HG03045 (cell line): ENCODE measurements around the gene PIGS.
"Not testable (repeated sequence)": the region's sequence is repeated elsewhere in the genome, so short reads cannot be mapped to it uniquely, and the experiment has no call there.

Source experiments
- ATAC-seq: cut with Tn5 transposase; IDR thresholded peaks from one replicate; pipeline ENCODE4 v1.9.1; 2021; ENCODE audit warnings: mild to moderate bottlenecking, moderate library complexity; ENCODE audit not compliant: unreplicated experiment

The PIGS gene

DNA sequence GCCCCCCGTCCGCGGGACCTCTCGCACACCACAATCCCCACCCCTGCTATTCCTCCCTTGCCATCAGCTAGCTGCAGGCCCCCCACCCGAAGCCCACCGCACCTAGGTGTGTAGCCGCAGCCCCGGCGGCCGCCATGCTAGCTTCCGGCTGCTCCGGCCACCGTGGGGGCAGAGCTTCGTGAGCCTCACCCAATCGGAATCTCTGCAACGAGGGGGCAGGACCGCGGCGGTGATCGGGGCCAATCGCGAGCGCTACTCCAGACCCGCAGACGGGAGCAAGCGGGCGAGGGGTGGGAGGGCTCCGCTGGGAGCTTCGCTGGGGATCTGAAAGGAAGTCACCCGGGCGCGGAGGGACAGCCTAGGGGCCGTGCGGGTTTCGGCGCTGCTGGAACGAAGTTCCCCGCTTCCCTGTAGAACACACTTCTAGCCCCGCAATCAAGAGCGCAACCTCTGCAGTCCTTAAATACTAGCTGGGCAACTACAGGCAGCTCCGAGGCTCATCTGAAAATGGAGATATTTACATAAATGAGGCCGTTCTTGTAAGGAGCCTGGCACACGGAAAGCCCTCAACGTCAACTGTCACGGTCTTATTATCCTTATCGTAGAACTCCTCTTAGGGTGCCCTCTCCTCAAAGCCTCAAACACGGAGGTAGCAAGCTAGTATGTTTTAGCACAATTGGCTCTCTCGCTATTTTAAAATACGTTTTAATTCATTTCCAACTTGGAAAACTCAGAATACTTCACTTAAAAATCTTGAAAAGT lies at the start of gene PIGS:
TSS of gene PIGS (minus strand) at position 164 of the 762 bp plus-strand sequence. CDS start at position 136, 28 bp downstream.
- peak; percentile 90 for ATAC-seq

DNA sequence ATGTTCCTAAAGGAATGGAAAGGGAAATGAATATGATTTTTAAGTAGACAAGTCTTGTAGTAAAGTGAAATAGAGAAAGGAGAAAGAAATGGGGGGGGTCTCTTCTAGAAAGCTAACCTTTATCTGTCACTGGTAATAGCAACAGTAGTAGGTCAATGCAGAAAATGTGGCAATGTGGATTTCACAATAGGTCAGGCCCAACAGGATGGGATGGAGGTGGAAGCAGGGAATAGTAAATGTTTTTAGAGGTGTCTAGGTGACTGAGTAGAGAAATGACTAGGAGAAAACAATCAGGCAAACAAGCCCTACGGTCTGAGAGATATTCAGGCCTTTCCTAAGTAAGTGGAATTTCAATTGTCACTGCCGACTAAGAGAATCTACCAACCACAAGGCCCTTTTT lies 48.7 kb upstream of the PIGS start:
- no peak for ATAC-seq

DNA sequence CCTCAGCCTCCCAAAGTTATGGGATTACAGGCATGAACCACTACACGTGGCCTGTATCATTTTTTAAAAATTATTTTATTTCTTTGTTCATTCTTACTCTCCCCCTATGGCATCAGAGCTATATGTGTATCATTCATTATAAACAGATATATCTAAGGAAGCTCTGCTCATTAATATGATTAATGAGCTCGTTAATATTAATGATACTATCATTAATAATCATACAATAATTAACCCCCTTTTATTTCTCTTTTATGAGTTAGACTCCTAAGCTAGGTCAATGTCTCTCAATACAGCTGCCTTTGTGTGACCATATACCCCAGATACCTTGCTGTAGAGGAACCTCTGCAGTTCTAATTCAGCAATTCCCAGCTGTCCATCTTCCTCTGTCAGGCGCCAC lies 47.1 kb upstream of the PIGS start:
- ATAC-seq = no peak

DNA sequence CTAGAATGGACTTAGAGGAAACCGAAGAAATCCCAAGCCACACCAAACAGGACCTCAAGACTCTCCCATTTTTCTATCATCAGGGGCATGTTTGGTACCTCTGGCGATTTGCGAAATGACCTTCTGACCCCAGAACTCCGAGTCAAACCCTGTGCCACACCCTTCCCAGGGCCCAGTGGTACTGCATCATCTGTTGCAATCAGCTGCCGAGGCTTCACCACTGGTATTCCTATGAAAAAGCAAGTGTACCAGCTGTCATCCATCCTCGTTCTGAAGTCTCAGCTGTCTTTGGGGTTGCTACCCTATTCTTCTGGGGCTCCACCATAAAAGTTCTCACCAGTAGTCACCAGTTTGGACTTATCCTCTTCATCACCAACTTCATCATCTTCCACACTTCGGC lies 45.0 kb upstream of the PIGS start:
- no peak for ATAC-seq

DNA sequence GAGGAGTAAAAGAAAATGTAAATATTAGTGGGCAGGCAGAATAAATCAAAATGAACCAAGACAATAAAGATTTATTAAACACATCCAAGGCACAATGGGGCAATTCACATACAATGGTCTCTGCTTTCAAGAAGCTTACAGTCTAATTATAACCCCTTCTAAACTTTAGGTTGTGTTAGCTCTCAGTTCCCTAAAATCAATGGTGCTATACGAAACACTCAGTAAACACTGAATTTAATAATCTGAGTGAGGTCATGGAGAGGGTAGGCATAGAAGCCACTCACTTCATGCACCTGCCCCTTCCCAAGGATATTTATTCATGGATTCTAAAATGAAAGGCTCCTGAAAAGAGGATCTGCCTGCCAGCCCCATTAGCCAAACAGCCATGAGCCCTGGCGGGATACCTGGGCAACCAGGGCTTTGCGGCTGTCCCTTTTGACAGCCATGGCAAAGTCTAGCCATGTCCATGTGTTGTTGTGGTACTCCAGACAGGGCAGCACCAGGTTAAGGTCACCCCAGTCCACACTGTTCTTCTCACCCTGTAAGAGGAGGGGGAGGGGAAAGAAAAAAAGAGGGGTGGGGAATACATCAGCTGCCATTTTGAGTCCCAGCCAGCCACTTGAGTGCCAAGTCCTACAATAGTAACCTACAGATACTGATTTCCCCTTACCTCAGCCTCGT lies 44.1 kb upstream of the PIGS start:
- ATAC-seq = no peak

DNA sequence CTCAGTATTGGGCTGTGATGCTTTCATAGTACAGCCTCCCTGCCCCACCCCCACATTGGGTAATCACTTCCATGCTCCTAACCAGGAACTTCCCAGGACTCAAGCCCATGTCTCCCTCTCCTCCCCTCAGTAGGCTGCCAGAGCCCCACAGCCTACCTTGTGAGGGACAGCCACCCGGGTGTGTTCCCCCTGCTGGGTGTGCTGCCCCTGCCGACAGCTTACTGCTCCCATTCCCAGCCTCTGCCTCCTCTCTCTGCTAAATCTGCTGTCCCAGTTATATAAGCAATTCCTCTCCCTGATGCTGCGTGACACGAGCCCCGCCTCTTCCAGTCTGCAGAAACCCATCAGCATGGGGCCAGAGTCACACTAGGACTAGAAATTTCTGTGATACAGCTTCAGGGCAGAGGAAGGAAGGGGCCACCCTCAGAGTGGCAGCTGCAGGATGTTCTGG lies 42.6 kb upstream of the PIGS start, which contains the start of gene RSKR:
TSS of gene RSKR (minus strand) at position 255 of the 451 bp plus-strand sequence. CDS start at position 231, 24 bp downstream.
- no peak for ATAC-seq

DNA sequence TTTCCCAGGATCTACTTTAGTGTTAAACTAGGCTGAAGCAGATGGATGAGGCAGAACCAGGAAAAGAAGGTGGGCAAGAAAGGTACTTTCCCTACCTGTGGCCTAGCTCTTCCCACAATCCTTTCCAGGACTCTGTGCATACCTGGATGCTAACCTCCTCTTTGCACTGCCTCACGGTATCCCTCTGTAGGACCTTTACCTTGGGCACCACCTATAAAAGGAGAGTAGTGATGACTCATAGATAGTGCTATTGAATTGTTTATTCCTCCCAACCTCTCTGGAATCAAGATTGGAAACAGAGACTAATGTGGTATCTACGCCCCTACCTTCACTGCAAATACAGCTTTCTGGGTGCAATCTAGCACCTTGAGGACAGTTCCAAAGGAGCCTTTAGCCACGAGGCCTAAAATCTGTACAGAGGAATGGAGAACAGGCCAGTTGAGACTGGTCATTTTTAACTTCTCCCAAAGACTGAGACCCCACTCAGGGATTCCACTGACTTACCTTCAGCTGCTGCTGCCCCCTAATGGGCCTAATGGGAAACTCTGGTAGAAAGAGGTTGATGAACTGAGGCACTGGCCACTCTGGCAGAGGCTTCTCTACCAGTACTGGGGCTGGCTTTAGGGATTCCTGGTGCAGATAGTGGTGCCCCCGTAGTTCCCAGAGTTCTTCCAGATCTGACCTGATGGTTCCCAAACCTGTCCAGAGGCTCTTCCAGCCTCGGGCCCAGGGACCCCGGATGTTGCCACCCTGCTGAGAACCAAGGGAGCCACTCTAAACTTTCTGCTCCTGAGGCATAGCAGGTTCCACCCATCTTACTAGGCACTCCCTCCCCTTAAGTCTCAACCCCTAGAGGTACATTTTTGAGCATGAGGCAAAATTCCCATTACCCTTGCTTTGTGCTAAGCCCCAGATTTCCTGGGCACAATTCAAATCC lies 41.9 kb upstream of the PIGS start:
- no peak for ATAC-seq

DNA sequence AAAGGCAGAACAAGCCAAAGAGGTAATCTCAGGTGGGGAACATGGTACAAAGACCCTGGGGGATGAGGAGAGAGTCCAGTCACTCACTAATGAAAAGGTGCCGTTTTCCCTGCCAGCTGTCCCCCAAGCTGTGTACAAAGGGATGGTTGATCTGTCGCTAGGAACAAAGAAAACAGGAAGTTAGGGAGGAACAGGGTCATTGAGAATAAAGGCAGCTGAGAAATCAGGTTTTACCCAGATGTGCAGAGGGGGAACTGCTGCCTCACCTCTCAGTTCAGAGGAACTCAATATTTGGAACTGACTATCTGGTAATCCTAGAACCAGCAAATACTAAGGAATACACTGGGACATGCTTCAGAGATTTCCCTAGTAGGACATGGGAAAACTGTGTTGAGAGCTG lies 41.2 kb upstream of the PIGS start:
- no peak for ATAC-seq

DNA sequence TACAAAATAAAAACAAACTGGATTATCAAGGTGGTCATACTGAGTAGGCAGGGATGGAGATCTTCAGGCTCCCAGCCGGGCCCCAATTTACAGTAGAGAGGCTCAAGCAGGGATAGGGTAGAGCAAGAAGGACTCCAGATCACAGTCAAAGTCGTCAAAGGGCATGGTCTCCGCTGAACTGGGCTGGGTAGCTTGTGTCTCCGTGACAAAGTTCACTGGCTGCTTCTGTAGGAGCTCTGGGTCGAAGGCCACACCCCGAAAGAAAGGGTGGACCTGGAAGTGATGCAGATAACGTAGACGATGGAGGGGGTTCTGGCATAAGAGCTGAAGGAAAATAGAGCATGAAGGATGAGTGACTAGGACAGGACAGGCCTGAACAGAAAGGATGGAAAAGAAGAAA lies 39.1 kb upstream of the PIGS start:
- ATAC-seq = no peak

DNA sequence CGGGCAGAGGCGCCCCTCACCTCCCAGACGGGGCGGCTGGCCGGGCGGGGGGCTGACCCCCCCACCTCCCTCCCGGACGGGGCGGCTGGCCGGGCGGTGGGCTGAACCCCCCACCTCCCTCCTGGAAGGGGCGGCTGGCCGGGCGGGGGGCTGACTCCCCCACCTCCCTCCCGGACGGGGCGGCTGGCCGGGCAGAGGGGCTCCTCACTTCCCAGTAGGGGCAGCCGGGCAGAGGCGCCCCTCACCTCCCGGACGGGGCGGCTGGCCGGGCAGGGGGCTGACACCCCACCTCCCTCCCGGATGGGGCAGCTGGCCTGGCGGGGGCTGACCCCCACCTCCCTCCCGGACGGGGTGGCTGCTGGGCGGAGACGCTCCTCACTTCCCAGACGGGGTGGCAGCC lies 32.7 kb upstream of the PIGS start:
- not testable (repeated sequence) for ATAC-seq

DNA sequence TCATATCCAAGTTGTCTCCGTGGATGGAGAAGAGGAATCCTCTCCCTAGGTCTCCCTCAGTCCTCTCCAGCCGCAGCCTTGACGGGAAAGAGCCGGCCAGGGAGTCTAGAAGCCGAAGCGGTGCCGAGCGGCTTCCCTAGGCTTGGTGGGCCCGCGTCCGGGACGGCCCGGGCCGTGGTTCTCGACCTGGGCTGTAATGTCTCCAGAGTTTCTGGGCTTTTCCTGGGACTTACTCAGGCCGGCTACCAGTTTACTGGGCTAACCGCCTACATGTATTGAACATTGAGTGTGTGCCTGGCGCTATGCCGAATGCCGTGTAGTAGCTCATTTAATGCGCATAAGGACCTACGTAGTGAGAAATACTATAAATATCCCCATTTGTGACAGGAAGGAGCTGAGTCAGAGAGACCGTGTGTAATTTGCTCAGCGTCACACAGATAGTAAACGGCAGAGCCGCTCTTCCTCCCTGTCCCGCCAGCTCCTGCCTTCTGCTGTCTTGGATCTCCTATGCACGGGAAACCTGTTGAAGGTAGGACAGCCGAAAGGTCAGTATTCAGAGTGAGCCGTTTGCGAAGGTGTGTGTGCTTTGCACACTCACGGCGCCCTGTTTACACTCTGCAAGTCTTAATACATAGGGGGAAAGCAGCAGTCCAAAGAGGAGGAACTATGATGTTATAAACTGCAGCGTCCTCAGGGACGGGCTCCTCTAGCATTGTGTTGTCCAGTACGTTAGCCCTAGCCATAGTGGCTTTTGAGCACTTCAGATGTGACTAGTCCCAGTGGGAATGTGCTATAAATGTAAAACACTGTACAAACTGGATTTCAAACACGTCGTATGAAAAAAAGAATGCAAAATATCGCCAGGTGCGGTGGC lies 28.2 kb upstream of the PIGS start:
- peak; percentile 41 for ATAC-seq

DNA sequence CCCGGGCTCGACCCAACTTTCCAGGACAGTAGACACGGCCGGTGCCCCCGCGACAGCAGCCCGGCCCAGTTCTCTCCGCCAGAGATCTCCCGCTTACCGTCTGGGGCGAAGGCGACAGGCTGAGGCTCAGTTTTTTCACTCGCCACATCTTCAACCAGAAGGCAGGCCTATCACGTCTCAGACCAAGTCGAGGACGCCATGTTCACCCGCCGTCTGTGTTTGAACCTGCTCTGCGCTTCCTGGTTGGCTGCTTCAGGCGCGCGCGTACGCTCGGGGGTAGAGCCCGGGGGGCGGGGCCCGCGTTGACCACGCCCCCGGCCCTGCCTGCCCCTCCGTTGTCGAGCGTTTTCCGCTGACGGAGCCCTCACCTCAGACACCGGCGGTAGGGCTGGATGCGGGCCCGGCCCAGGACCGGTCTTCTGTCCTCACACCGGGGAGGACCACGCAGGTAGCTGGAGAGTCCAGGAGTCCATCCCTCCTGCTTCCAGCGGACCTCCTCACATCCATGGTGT lies 27.5 kb upstream of the PIGS start, which contains the start of gene SPAG5:
TSS of gene SPAG5 (minus strand) at position 227 of the 512 bp plus-strand sequence. CDS start at position 148, 79 bp downstream.
- ATAC-seq = peak; percentile 76

DNA sequence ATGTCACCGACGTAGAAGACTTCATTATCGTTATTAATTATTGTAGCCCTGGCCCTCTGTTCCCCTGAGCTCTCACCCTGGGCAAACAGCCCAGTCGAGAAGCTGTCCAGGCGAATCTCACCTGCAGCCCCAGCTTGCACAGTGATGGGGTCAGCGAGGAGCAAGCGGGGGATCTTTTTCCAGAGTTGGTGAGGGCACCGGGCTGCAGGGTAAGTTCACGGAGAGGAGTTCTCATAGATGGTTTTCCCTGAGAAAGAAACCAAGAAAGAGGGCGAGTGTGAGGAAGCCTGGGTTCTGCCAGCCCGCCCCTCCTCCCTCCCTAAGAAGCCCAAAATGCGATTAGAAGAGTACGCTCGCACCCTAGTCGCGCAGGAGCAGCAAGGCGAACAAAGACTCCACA lies 27.1 kb upstream of the PIGS start:
- ATAC-seq = no peak

DNA sequence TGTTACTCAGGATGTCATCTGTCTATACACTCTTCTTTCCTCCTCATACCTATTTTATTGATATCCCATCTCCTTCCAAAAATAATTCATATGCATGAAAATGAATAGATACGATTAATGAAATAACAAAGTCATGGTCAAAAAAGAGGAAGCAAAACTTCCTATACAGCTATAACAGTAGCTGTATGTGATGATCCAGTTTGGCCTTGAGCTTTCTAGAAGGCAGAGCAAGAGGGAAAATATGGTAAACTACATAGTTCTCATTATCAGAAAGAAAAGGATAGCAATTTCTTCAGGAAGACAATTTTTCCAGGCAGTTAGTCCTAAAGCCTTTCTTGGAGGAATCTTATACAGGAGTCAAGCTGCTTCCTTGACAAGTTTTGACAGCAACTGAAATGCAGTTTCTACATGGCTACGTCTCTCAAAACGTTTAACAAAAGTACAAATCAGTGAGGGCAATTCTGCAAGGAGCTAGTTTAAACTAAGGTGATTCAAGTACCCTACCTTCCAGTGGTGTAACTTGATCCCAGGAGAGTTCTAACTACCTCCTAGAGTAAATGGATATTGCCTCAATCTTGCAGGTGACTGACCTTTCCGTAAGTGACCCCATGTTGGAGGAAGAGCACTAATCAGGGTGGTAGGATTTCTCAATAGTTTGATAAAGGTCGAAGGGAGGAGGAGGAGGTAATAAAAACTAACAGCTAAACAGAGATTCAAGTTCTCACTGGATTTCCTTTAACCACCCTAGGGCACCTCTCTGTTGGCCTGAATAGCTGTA lies 26.5 kb upstream of the PIGS start:
- no peak for ATAC-seq

DNA sequence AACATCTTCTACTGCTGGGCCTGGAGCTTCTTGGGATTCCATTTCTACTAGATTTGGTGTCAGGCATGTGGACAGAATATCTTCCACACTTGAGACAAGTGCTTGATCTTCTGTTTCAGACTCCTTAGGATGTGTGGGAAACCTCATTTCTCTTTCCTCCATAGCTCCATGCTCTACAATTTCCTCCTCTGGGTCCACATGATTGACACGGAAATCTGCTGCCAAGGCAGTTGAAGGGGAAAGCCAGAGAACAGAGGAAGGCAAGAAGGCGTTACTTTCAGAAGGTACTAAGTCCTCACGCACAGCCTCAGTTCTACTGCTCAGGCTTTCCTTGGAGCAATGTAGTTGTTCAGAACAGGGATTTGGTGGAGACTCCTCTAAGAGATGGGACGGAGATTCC lies 20.9 kb upstream of the PIGS start:
- no peak for ATAC-seq

DNA sequence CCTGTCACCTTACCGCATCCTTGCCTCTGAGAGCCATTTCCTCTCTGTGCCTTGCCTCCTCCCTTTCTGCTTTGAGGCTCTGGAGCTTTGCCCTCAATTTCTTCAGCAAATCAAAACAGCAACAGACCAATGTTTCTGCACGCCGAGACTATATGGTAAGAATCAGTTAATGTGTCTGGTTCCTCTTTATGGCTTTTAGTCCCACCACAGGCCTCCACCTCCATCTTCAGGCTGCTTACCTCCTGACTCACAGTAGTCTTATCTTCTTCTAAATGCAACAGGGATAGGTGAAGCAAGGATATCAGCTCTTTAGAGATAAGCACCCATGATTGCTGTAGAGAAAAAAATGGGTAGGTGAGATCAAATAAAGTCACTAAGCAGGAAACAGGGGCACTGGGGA lies 14.5 kb upstream of the PIGS start:
- no peak for ATAC-seq

DNA sequence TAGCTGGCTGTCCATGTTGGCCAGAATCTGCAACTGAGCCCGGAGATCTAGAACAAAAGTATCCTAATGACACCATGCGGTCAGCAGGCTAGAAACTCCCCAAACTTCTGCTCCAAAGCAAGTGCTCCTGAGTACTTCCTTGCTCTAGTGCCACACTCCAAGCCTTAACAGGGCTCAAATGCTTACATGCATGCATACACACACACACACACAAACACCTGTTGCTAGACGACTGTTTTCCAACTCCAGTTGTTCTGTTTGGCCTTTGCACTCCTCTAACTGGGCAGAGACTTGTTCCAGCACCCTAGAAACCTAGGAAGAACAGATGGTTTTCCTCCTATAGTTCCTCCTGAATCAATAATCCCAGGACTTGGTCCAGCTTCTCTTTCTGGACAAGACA lies 13.1 kb upstream of the PIGS start:
- no peak for ATAC-seq

DNA sequence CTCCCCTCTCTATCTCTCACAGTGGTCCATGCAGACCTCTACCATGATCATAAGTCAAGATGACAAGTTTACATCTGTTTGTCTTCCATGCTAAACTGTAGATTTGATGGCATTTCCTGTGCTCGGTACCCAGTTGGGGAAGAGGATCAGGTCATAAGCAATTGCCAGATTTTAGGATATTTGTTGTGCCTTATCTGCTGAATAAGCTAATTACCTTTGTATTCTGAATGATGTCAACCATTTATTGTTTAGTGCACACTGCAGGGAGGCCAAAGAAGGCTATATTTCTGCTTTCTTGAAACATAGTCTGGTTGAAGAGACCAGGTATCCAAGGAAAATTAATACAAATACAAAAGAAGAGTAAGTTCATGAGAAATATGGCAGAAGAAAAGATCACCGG lies 11.2 kb upstream of the PIGS start:
- ATAC-seq = no peak

DNA sequence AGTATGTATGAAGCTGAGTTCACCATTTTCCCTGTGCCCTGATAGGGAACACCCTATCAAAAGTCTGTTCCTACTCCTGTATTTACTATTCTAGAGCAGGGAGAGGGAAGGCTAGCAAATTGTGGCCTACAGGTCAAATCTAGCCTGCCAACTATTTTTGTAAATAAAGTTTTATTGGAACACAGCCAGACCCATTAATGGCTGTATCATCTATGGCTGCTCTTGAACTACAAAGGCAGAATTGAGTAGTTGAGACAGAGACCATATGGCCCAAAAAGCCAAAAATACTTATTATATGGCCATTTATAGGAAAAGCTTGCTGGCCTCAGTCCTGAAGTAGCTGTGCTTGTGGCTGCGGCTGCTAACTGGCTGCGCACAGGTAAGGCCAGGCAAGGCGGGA lies 9.6 kb upstream of the PIGS start:
- ATAC-seq = no peak
